A673 (cell line): Measurements from ENCODE around the gene PPARA. TPM values are rescaled to one million over a fixed set of nuclear protein-coding genes. Genes with fewer than 3 reads are reported as not detected.
"Not testable (repeated sequence)": the region's sequence is repeated elsewhere in the genome, so short reads cannot be mapped to it uniquely, and the experiment has no call there.

Experiments used
- BruUV-seq: library from RNA; stranded (reverse); fragments of 400-500 nt; replicated peaks from 2 replicates; lab custom pipeline; 2021; lab: Mats Ljungman, UMichigan
- CTCF ChIA-PET: fragments of 300-600 bp; sonication (Branson Sonifier 250); formaldehyde crosslinking; loops from one replicate; lab custom pipeline; 2022; ENCODE audit warnings: antibody characterized with exemption; lab: Charles Lee
- POLR2A ChIA-PET: fragments of 300-600 bp; sonication (Branson Sonifier 250); formaldehyde crosslinking; loops from one replicate; lab custom pipeline; 2022; ENCODE audit warnings: antibody characterized with exemption; ENCODE audit not compliant: low non-redundant PET; lab: Charles Lee
- DNase-seq: peaks from one replicate; pipeline ENCODE4 v3.0.0-alpha.2; 2015; ENCODE audit warnings: low spot score
- H3K27ac ChIP-seq: fragments of 200-600 bp; sonication (generic); 2 replicates; pipeline ENCODE4 v1.5.1; 2016; ENCODE audit warnings: mixed run types, low read depth, mild to moderate bottlenecking, mixed read lengths, antibody characterized with exemption, low read length; ENCODE audit not compliant: poor library complexity, severe bottlenecking
- H3K27me3 ChIP-seq: fragments of 200-600 bp; sonication (generic); replicated peaks from 2 replicates; pipeline ENCODE4 v1.6.1; 2017; ENCODE audit warnings: mixed run types, low read depth, mild to moderate bottlenecking, mixed read lengths, antibody characterized with exemption, low read length; ENCODE audit not compliant: insufficient read depth, poor library complexity
- H3K36me3 ChIP-seq: fragments of 200-600 bp; sonication (generic); 2 replicates; pipeline ENCODE4 v1.6.1; 2016; ENCODE audit warnings: mixed run types, mild to moderate bottlenecking, mixed read lengths, antibody characterized with exemption, low read length; ENCODE audit not compliant: insufficient read depth, poor library complexity, severe bottlenecking
- H3K4me1 ChIP-seq: fragments of 200-600 bp; sonication (generic); 2 replicates; pipeline ENCODE4 v1.6.1; 2017; ENCODE audit warnings: mixed run types, mild to moderate bottlenecking, mixed read lengths, antibody characterized with exemption, low read length; ENCODE audit not compliant: insufficient read depth, poor library complexity, severe bottlenecking
- H3K4me3 ChIP-seq: fragments of 200-600 bp; sonication (generic); 2 replicates; pipeline ENCODE4 v1.5.1; 2016; ENCODE audit warnings: low read depth, mixed run types, mild to moderate bottlenecking, mixed read lengths, low read length; ENCODE audit not compliant: poor library complexity, severe bottlenecking
- H3K9me3 ChIP-seq: fragments of 200-600 bp; sonication (generic); 2 replicates; pipeline ENCODE4 v1.6.1; 2016; ENCODE audit warnings: mixed run types, low read depth, mild to moderate bottlenecking, mixed read lengths, antibody characterized with exemption, low read length; ENCODE audit not compliant: poor library complexity, severe bottlenecking
- CTCF ChIP-seq: fragments of 300-800, 200-600 bp; sonication (generic); conservative IDR thresholded peaks from 2 replicates; pipeline ENCODE4 v1.5.1; 2017; ENCODE audit warnings: low read depth, mild to moderate bottlenecking, antibody characterized with exemption, low read length, moderate library complexity, mixed read lengths
- EZH2 ChIP-seq: fragments of 200-600 bp; sonication (generic); IDR thresholded peaks from 2 replicates; pipeline ENCODE4 v1.6.1; 2017; ENCODE audit warnings: borderline replicate concordance, low read depth, mild to moderate bottlenecking, mixed read lengths, antibody characterized with exemption, low read length; ENCODE audit not compliant: poor library complexity, severe bottlenecking
- intact Hi-C: fragments of 100-400 bp; cut with micrococcal nuclease; formaldehyde crosslinking; loops from one replicate; pipeline ENCODE4 v1.10.0; 2022; ENCODE audit not compliant: unreplicated experiment
- total RNA-seq: library from RNA; stranded (reverse); gene quantifications from 2 replicates; pipeline ENCODE4 v1.2.3, GENCODE V29; 2021

The PPARA gene
- total RNA-seq, 1 experiment from 2014 or later: 2.0 TPM

GRCh38 chr22:46262449-46263215 lies 112.3 kb downstream of the PPARA start:
- CTCF ChIA-PET: no interaction called here

GRCh38 chr22:46263216-46263590 lies 112.9 kb downstream of the PPARA start, which contains the start of gene PKDREJ:
Gene PKDREJ, minus strand, starts transcription at chr22:46263343. Its CDS starts 21 bp downstream, at chr22:46263322.
- Histone ChIP-seq H3K36me3 (no peaks in the 10 kb centered on the region), H3K27me3 (no peaks in the 10 kb centered on the region), H3K4me1 (peaks cover 4% of the 10 kb centered on the region), H3K4me3 (no peak within 1 kb of the TSS), H3K27ac (no peak within 1 kb of the TSS), H3K9me3 (no peaks in the 10 kb centered on the region)
- TF ChIP-seq EZH2 (no peak), CTCF (no peak)
- intact Hi-C loops: no loop called here
- no peak for DNase-seq
- ChIA-PET POLR2A (interaction anchor here (0.7 kb wide), 1 partner anchor 146 kb away, joined by 7 read pairs; no protein-coding TSS in a partner anchor), CTCF (no interaction called here)
- BruUV-seq: no TSS peak

More at GRCh38 chr22:46262449-46263215, 112.3 kb downstream of the PPARA start:
- H3K4me1 ChIP-seq: no peaks in the 10 kb centered on the region
- no peaks in the 10 kb centered on the region for H3K9me3 ChIP-seq
- intact Hi-C loops: no loop called here
- DNase-seq: no peak
- H3K27me3 ChIP-seq: no peaks in the 10 kb centered on the region
- no peak for TF ChIP-seq CTCF
- no peak for TF ChIP-seq EZH2
- H3K36me3 ChIP-seq: no peaks in the 10 kb centered on the region
- BruUV-seq: no TSS peak
- no peak overlapping the region for H3K27ac ChIP-seq
- no peak overlapping the region for H3K4me3 ChIP-seq
- POLR2A ChIA-PET: interaction anchor here (0.7 kb wide), 1 partner anchor 145 kb away, joined by 7 read pairs; no protein-coding TSS in a partner anchor

- H3K27me3 ChIP-seq, POLR2A ChIA-PET, H3K4me1 ChIP-seq, H3K9me3 ChIP-seq, CTCF ChIA-PET, H3K4me3 ChIP-seq, H3K36me3 ChIP-seq, DNase-seq, H3K27ac ChIP-seq, intact Hi-C loops, BruUV-seq: not testable (repeated sequence)
These were observed 114.2 kb downstream of the PPARA start for GRCh38 chr22:46264520-46264919.

- BruUV-seq, CTCF ChIA-PET, intact Hi-C loops, H3K4me1 ChIP-seq, DNase-seq, H3K27ac ChIP-seq, H3K36me3 ChIP-seq, H3K9me3 ChIP-seq, H3K27me3 ChIP-seq, POLR2A ChIA-PET, H3K4me3 ChIP-seq: not testable (repeated sequence)
These were observed 115.3 kb downstream of the PPARA start for GRCh38 chr22:46265627-46266026.
